Spleen (tissue), 11 donors: ENCODE data around the gene SPDYA. TPM values are rescaled to one million over a fixed set of nuclear protein-coding genes. Genes with fewer than 3 reads are reported as not detected.

Source experiments
- DNase-seq: peaks from one replicate; pipeline ENCODE4 v3.0.0-alpha.2; 2020
- H3K27ac ChIP-seq, 8 donors: fragments of 200-600 bp; sonication (generic) in 7 of 8; 1 replicate in 4 of 8; 2 replicates in 4 of 8; pipeline versions ENCODE4 v1.5.0 to v1.8.0; 2016 to 2021; ENCODE audit warnings: inconsistent platforms in 4 of 8, mild to moderate bottlenecking in 4 of 8, moderate library complexity in 1 of 8
- H3K27me3 ChIP-seq, 7 donors: fragments of 200-600 bp; sonication (generic) in 6 of 7; replicated peaks in 1 of 7; 1 replicate in 4 of 7; 2 replicates in 3 of 7; pipeline versions ENCODE4 v1.5.0 to v1.8.0; 2016 to 2021; ENCODE audit warnings: inconsistent platforms in 3 of 7, mild to moderate bottlenecking in 1 of 7
- H3K36me3 ChIP-seq, 6 donors: fragments of 200-600 bp; sonication (generic) in 5 of 6; 1 replicate in 4 of 6; 2 replicates in 2 of 6; pipeline versions ENCODE4 v1.5.0 to v1.8.0; 2016 to 2021; ENCODE audit warnings: inconsistent platforms in 2 of 6
- H3K4me1 ChIP-seq, 6 donors: fragments of 200-600 bp; sonication (generic) in 5 of 6; 1 replicate in 3 of 6; 2 replicates in 3 of 6; pipeline versions ENCODE4 v1.5.0 to v1.8.0; 2016 to 2021; ENCODE audit warnings: inconsistent platforms in 3 of 6
- H3K4me3 ChIP-seq, 8 donors: fragments of 200-600 bp; sonication (generic) in 7 of 8; 1 replicate in 4 of 8; 2 replicates in 4 of 8; pipeline versions ENCODE4 v1.5.0 to v1.8.0; 2016 to 2021; ENCODE audit warnings: inconsistent platforms in 4 of 8, mild to moderate bottlenecking in 4 of 8, moderate library complexity in 2 of 8
- H3K9me3 ChIP-seq, 8 donors: fragments of 200-600 bp; sonication (generic) in 7 of 8; 1 replicate in 4 of 8; 2 replicates in 4 of 8; pipeline versions ENCODE4 v1.5.0 to v1.8.0; 2016 to 2021; ENCODE audit warnings: inconsistent platforms in 4 of 8
- POLR2A ChIP-seq, 3 donors: fragments of 450-650 bp; IDR thresholded peaks; one replicate each; pipeline ENCODE4 v1.5.1; 2017; ENCODE audit warnings: antibody characterized with exemption in 3 of 3, mild to moderate bottlenecking in 1 of 3
- POLR2AphosphoS5 ChIP-seq, 3 donors: sonication (generic); formaldehyde crosslinking; IDR thresholded peaks; one replicate each; pipeline ENCODE4 v1.5.1; 2017; ENCODE audit warnings: antibody characterized with exemption in 3 of 3
- WGBS, 5 donors: extraction: QIAGEN DNeasy Blood & Tissue Kit in 3 of 5; methylation state at CpG; one replicate each; pipeline versions ENCODE4 v1.1.5 to v1.1.7; 2013 to 2018; 5-methylcytosine and 5-hydroxymethylcytosine counted together
- intact Hi-C: fragments of 100-400 bp; cut with DNase I; formaldehyde crosslinking; loops from one replicate; pipeline ENCODE4 v1.15.0; 2023; ENCODE audit warnings: low total_unique reads
- polyA plus RNA-seq, 3 donors: library from polyadenylated mRNA; stranded (reverse); fragments of 200-250 nt; gene quantifications; one replicate each; pipeline ENCODE4 v1.2.1, GENCODE V29; 2013
- total RNA-seq, 7 donors: library from RNA; depleted of rRNA in 3 of 7; stranded (reverse); fragments of >200 nt in 3 of 7; fragmentation: NEBNext Ultra II Directional in 4 of 7; extraction: Animal tissue kit (Norgen Biotek cat#: 25700) in 4 of 7; gene quantifications; one replicate each; pipeline versions ENCODE4 v1.1.0 to v1.2.1, GENCODE V29; 2016 to 2021
- TF ChIP-seq, protein P1 (sequence below), 11 experiments: fragments of 200-600 bp in 7 of 11; fragments of 450-650 bp in 4 of 11; sonication (generic) in 4 of 11; IDR thresholded peaks in 8 of 11; conservative IDR thresholded peaks in 3 of 11; 1 replicate in 7 of 11; 2 replicates in 4 of 11; pipeline versions ENCODE4 v1.4.0 to v1.8.0; 2016 to 2021; ENCODE audit warnings: antibody characterized with exemption in 11 of 11, inconsistent platforms in 4 of 11, mild to moderate bottlenecking in 1 of 11
- donor health status: healthy with polysubstance abuse.
- donor health status: DM: no; HTN: no; CAD: no; lungs with moderate emphysema.
- donor health status: DM: no; HTN: no; CAD: no.
- donor health status: Bipolar disorder and iron deficiency.
- donor health status: healthy.
- donor health status: DM: no; HTN: no; CAD: no.
- donor health status: DM: yes; HTN: yes; CAD: no.

The SPDYA gene
- total and polyA plus RNA-seq, 10 donors, result 0.06 to 2.8 (median 1.0) TPM

DNA sequence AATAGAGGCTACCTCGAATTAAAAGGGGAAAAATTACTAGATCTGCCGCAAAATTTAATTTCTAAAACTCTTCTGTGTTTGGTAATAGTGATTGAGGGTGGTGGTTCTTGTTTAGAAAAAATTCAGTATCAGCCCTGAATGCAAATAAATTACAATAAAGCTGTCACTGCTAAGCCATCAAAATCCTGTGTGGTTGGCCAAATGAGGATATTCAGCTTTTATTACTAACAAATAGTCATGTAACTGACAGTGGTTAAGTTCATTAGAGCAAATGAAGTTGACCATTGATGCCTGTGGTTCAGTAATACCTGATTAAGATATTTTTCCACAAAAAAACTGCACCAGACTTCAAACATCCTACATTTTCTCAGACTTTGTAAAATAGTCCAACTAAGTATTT lies 44.6 kb upstream of the SPDYA start:
- H3K36me3 ChIP-seq, result peaks cover 0 to 10% (median under 1%) of the 10 kb centered on the region in 6 donors
- peaks cover 63 to 100% (median 89%) of the 10 kb centered on the region in 6 donors for H3K4me1 ChIP-seq
- H3K27me3 ChIP-seq, result no peaks in the 10 kb centered on the region
- no peak overlapping the region for H3K4me3 ChIP-seq
- WGBS, 5 donors, result 87 to 97% (median 93%) methylated on average over 2 of the region's 2 CpGs
- H3K27ac ChIP-seq, result no peak overlapping the region
- H3K9me3 ChIP-seq, result no peaks in the 10 kb centered on the region
- DNase-seq, result no peak
- TF ChIP-seq POLR2AphosphoS5 (IDR thresholded peaks at IDR 0.05) (no peak), POLR2A (IDR thresholded peaks at IDR 0.05) (no peak)
- TF ChIP-seq, protein P1, sequence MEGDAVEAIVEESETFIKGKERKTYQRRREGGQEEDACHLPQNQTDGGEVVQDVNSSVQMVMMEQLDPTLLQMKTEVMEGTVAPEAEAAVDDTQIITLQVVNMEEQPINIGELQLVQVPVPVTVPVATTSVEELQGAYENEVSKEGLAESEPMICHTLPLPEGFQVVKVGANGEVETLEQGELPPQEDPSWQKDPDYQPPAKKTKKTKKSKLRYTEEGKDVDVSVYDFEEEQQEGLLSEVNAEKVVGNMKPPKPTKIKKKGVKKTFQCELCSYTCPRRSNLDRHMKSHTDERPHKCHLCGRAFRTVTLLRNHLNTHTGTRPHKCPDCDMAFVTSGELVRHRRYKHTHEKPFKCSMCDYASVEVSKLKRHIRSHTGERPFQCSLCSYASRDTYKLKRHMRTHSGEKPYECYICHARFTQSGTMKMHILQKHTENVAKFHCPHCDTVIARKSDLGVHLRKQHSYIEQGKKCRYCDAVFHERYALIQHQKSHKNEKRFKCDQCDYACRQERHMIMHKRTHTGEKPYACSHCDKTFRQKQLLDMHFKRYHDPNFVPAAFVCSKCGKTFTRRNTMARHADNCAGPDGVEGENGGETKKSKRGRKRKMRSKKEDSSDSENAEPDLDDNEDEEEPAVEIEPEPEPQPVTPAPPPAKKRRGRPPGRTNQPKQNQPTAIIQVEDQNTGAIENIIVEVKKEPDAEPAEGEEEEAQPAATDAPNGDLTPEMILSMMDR (IDR thresholded peaks at IDR 0.05 in 8 of 11, conservative IDR thresholded peaks at IDR 0.05 in 3 of 11), result no peak
- intact Hi-C loops, result no loop called here

DNA sequence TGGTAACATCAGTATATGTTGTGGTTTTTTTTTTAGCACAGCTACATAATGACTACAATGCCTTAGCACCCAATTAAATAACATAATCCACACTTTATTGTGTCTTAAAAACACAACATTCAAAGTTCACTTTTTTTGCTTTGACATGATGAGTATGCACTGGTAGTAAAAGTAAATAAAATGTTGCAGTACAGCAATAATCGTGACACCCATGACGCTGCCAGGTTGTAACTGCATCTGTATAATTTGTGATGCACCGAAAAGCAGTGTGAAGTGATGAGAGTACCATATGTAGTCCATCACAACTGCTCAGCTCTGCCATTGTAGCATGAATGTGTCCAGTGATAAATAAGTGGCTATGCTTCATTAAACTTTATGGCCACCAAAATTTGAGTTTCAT lies 43.3 kb upstream of the SPDYA start:
- intact Hi-C loops, result no loop called here
- no peak overlapping the region for H3K4me3 ChIP-seq
- H3K9me3 ChIP-seq, result no peaks in the 10 kb centered on the region
- H3K4me1 ChIP-seq, result peaks cover 58 to 100% (median 86%) of the 10 kb centered on the region in 6 donors
- DNase-seq, result no peak
- TF ChIP-seq POLR2A (IDR thresholded peaks at IDR 0.05) (no peak), POLR2AphosphoS5 (IDR thresholded peaks at IDR 0.05) (no peak)
- TF ChIP-seq, protein P1 (IDR thresholded peaks at IDR 0.05 in 8 of 11, conservative IDR thresholded peaks at IDR 0.05 in 3 of 11), result no peak
- no peaks in the 10 kb centered on the region for H3K27me3 ChIP-seq
- no peak overlapping the region for H3K27ac ChIP-seq
- no peaks in the 10 kb centered on the region for H3K36me3 ChIP-seq
- 87 to 96% (median 92%) methylated on average over 3 of the region's 3 CpGs for WGBS, 5 donors

DNA sequence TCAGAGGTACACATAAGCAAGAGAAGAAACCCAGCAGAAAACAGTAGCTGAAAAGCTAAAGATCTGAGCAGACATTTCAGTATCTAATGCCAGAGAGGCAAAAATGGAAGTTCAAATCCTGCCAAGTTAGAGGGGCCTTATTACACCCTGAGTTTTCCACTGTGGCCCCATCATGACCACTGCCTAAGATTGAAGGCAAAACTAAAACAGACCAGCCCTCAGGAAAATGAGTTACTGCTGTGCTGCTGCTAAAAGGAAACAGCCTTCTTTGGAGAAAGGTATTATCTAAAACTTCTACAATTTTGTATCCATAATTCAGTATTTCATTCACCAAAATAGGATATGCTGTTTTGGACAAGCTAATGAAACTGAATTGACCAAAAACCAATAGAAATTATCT lies 42.2 kb upstream of the SPDYA start:
- no peaks in the 10 kb centered on the region for H3K27me3 ChIP-seq
- DNase-seq, result no peak
- TF ChIP-seq POLR2A (IDR thresholded peaks at IDR 0.05) (no peak), POLR2AphosphoS5 (IDR thresholded peaks at IDR 0.05) (no peak)
- TF ChIP-seq, protein P1 (IDR thresholded peaks at IDR 0.05 in 8 of 11, conservative IDR thresholded peaks at IDR 0.05 in 3 of 11), result no peak
- intact Hi-C loops, result no loop called here
- no peak overlapping the region for H3K4me3 ChIP-seq
- H3K9me3 ChIP-seq, result no peaks in the 10 kb centered on the region
- no peaks in the 10 kb centered on the region for H3K36me3 ChIP-seq
- no peak overlapping the region for H3K27ac ChIP-seq
- H3K4me1 ChIP-seq, result peaks cover 57 to 100% (median 86%) of the 10 kb centered on the region in 6 donors

DNA sequence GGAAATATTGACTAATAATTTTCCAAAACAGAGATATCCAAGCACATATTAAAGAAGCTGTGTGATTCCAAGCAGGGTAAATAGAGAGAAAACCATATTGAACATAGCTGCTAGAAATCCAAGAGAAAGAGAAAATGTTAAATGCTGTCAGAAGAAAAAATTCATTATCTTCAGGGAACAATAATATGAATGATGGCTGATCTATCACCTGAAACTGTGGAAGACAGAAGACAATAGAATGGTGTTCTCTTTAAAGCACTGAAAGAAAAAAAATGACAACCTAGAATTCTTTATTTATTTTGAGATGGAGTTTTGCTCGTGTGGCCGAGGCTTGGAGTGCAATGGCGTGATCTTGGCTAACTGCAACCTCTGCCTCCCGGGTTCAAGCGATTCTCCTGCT lies 41.7 kb upstream of the SPDYA start:
- no peaks in the 10 kb centered on the region for H3K27me3 ChIP-seq
- no peaks in the 10 kb centered on the region for H3K9me3 ChIP-seq
- no peaks in the 10 kb centered on the region for H3K36me3 ChIP-seq
- H3K4me3 ChIP-seq, result no peak overlapping the region
- TF ChIP-seq, protein P1 (IDR thresholded peaks at IDR 0.05 in 8 of 11, conservative IDR thresholded peaks at IDR 0.05 in 3 of 11), result no peak
- TF ChIP-seq POLR2A (IDR thresholded peaks at IDR 0.05) (no peak), POLR2AphosphoS5 (IDR thresholded peaks at IDR 0.05) (no peak)
- WGBS, 5 donors, result 90 to 95% (median 95%) methylated on average over 5 of the region's 5 CpGs
- DNase-seq, result no peak
- no peak overlapping the region for H3K27ac ChIP-seq
- intact Hi-C loops, result no loop called here
- peaks cover 53 to 100% (median 85%) of the 10 kb centered on the region in 6 donors for H3K4me1 ChIP-seq
